Spleen (tissue), 11 donors: ENCODE measurements around the gene SLC35F1. TPM values are rescaled to one million over a fixed set of nuclear protein-coding genes. Genes with fewer than 3 reads are reported as not detected.

Experiments used
- DNase-seq: peaks from one replicate; pipeline ENCODE4 v3.0.0-alpha.2; 2020
- H3K27ac ChIP-seq, 8 donors: fragments of 200-600 bp; sonication (generic) in 7 of 8; 1 replicate in 4 of 8; 2 replicates in 4 of 8; pipeline versions ENCODE4 v1.5.0 to v1.8.0; 2016 to 2021; ENCODE audit warnings: inconsistent platforms in 4 of 8, mild to moderate bottlenecking in 4 of 8, moderate library complexity in 1 of 8
- H3K27me3 ChIP-seq, 7 donors: fragments of 200-600 bp; sonication (generic) in 6 of 7; replicated peaks in 1 of 7; 1 replicate in 4 of 7; 2 replicates in 3 of 7; pipeline versions ENCODE4 v1.5.0 to v1.8.0; 2016 to 2021; ENCODE audit warnings: inconsistent platforms in 3 of 7, mild to moderate bottlenecking in 1 of 7
- H3K36me3 ChIP-seq, 6 donors: fragments of 200-600 bp; sonication (generic) in 5 of 6; 1 replicate in 4 of 6; 2 replicates in 2 of 6; pipeline versions ENCODE4 v1.5.0 to v1.8.0; 2016 to 2021; ENCODE audit warnings: inconsistent platforms in 2 of 6
- H3K4me1 ChIP-seq, 6 donors: fragments of 200-600 bp; sonication (generic) in 5 of 6; 1 replicate in 3 of 6; 2 replicates in 3 of 6; pipeline versions ENCODE4 v1.5.0 to v1.8.0; 2016 to 2021; ENCODE audit warnings: inconsistent platforms in 3 of 6
- H3K4me3 ChIP-seq, 8 donors: fragments of 200-600 bp; sonication (generic) in 7 of 8; 1 replicate in 4 of 8; 2 replicates in 4 of 8; pipeline versions ENCODE4 v1.5.0 to v1.8.0; 2016 to 2021; ENCODE audit warnings: inconsistent platforms in 4 of 8, mild to moderate bottlenecking in 4 of 8, moderate library complexity in 2 of 8
- H3K9me3 ChIP-seq, 8 donors: fragments of 200-600 bp; sonication (generic) in 7 of 8; 1 replicate in 4 of 8; 2 replicates in 4 of 8; pipeline versions ENCODE4 v1.5.0 to v1.8.0; 2016 to 2021; ENCODE audit warnings: inconsistent platforms in 4 of 8
- POLR2A ChIP-seq, 3 donors: fragments of 450-650 bp; IDR thresholded peaks; one replicate each; pipeline ENCODE4 v1.5.1; 2017; ENCODE audit warnings: antibody characterized with exemption in 3 of 3, mild to moderate bottlenecking in 1 of 3
- POLR2AphosphoS5 ChIP-seq, 3 donors: sonication (generic); formaldehyde crosslinking; IDR thresholded peaks; one replicate each; pipeline ENCODE4 v1.5.1; 2017; ENCODE audit warnings: antibody characterized with exemption in 3 of 3
- WGBS, 5 donors: extraction: QIAGEN DNeasy Blood & Tissue Kit in 3 of 5; methylation state at CpG; one replicate each; pipeline versions ENCODE4 v1.1.5 to v1.1.7; 2013 to 2018; 5-methylcytosine and 5-hydroxymethylcytosine counted together
- intact Hi-C: fragments of 100-400 bp; cut with DNase I; formaldehyde crosslinking; loops from one replicate; pipeline ENCODE4 v1.15.0; 2023; ENCODE audit warnings: low total_unique reads
- polyA plus RNA-seq, 3 donors: library from polyadenylated mRNA; stranded (reverse); fragments of 200-250 nt; gene quantifications; one replicate each; pipeline ENCODE4 v1.2.1, GENCODE V29; 2013
- total RNA-seq, 7 donors: library from RNA; depleted of rRNA in 3 of 7; stranded (reverse); fragments of >200 nt in 3 of 7; fragmentation: NEBNext Ultra II Directional in 4 of 7; extraction: Animal tissue kit (Norgen Biotek cat#: 25700) in 4 of 7; gene quantifications; one replicate each; pipeline versions ENCODE4 v1.1.0 to v1.2.1, GENCODE V29; 2016 to 2021
- TF ChIP-seq, protein P1 (sequence below), 11 experiments: fragments of 200-600 bp in 7 of 11; fragments of 450-650 bp in 4 of 11; sonication (generic) in 4 of 11; IDR thresholded peaks in 8 of 11; conservative IDR thresholded peaks in 3 of 11; 1 replicate in 7 of 11; 2 replicates in 4 of 11; pipeline versions ENCODE4 v1.4.0 to v1.8.0; 2016 to 2021; ENCODE audit warnings: antibody characterized with exemption in 11 of 11, inconsistent platforms in 4 of 11, mild to moderate bottlenecking in 1 of 11
- donor health status: healthy with polysubstance abuse.
- donor health status: DM: no; HTN: no; CAD: no; lungs with moderate emphysema.
- donor health status: DM: no; HTN: no; CAD: no.
- donor health status: Bipolar disorder and iron deficiency.
- donor health status: healthy.
- donor health status: DM: no; HTN: no; CAD: no.
- donor health status: DM: yes; HTN: yes; CAD: no.

SLC35F1 gene
- total and polyA plus RNA-seq, 10 donors = 0.13 to 4.0 (median 1.6) TPM

DNA sequence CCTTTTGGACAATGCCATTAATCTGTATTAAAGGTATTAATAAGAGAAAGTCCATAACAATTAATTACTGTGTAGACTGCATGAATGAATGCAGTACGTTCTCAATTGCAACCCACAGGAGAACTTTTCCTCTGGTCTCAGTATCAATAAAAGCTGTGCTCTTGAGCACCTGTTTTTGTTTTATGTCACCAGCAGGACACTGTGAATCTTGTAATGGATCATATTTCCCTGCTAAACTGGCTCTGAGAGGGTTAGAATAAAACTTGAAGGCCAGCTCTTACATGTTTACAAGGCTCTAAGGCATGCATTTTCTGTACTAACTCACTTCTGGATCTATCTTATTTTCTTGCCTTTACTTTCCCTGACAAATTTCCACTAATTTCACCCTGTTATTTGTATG is 426.7 kb downstream of the SLC35F1 start:
- Histone ChIP-seq H3K4me1 (no peaks in the 10 kb centered on the region), H3K27me3 (no peaks in the 10 kb centered on the region), H3K4me3 (no peak overlapping the region), H3K36me3 (no peaks in the 10 kb centered on the region), H3K9me3 (peaks cover 0 to 35% (median 17%) of the 10 kb centered on the region in 8 donors), H3K27ac (no peak overlapping the region)
- DNase-seq = no peak
- no peak for TF ChIP-seq POLR2A (IDR thresholded peaks at IDR 0.05)
- no peak for TF ChIP-seq POLR2AphosphoS5 (IDR thresholded peaks at IDR 0.05)
- TF ChIP-seq, protein P1, sequence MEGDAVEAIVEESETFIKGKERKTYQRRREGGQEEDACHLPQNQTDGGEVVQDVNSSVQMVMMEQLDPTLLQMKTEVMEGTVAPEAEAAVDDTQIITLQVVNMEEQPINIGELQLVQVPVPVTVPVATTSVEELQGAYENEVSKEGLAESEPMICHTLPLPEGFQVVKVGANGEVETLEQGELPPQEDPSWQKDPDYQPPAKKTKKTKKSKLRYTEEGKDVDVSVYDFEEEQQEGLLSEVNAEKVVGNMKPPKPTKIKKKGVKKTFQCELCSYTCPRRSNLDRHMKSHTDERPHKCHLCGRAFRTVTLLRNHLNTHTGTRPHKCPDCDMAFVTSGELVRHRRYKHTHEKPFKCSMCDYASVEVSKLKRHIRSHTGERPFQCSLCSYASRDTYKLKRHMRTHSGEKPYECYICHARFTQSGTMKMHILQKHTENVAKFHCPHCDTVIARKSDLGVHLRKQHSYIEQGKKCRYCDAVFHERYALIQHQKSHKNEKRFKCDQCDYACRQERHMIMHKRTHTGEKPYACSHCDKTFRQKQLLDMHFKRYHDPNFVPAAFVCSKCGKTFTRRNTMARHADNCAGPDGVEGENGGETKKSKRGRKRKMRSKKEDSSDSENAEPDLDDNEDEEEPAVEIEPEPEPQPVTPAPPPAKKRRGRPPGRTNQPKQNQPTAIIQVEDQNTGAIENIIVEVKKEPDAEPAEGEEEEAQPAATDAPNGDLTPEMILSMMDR (IDR thresholded peaks at IDR 0.05 in 8 of 11, conservative IDR thresholded peaks at IDR 0.05 in 3 of 11) = no peak
- WGBS, 5 donors = 89 to 98% (median 94%) methylated on average over 1 of the region's 1 CpG
- intact Hi-C loops = no loop called here

DNA sequence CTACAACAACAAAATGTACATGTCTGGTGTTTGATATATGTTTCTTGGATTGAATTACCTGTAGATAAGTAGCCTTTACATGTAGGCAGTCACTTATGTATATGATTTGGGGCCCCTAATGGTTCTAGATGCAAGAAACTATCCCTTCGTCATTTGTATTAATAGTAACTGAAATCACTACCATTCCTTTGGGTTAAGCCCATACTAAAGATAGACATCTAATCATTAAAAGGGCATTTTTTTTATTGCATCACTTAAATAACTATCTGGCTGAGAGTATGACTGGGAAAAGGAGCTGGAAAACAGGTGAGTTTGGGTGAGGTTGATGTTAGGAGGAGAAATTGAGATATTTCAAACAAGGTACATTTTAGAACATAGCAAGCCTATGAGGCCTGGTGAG is 427.6 kb downstream of the SLC35F1 start:
- H3K4me1 ChIP-seq = no peaks in the 10 kb centered on the region
- H3K27me3 ChIP-seq = no peaks in the 10 kb centered on the region
- H3K9me3 ChIP-seq = peaks cover 0 to 38% (median 19%) of the 10 kb centered on the region in 8 donors
- no peak overlapping the region for H3K27ac ChIP-seq
- no peak for DNase-seq
- no peaks in the 10 kb centered on the region for H3K36me3 ChIP-seq
- intact Hi-C loops = no loop called here
- 82 to 97% (median 94%) methylated on average over 1 of the region's 1 CpG for WGBS, 5 donors
- TF ChIP-seq POLR2AphosphoS5 (IDR thresholded peaks at IDR 0.05) (no peak), POLR2A (IDR thresholded peaks at IDR 0.05) (no peak)
- TF ChIP-seq, protein P1 (IDR thresholded peaks at IDR 0.05 in 8 of 11, conservative IDR thresholded peaks at IDR 0.05 in 3 of 11) = no peak
- H3K4me3 ChIP-seq = no peak overlapping the region

GRCh38 chr6:118335325-118335816 is 428.3 kb downstream of the SLC35F1 start:
- intact Hi-C loops = no loop called here
- no peaks in the 10 kb centered on the region for H3K27me3 ChIP-seq
- H3K9me3 ChIP-seq = peaks cover 0 to 45% (median 19%) of the 10 kb centered on the region in 8 donors
- H3K4me3 ChIP-seq = no peak overlapping the region
- WGBS, 5 donors = 29 to 96% (median 86%) methylated on average over 1 of the region's 1 CpG
- no peaks in the 10 kb centered on the region for H3K4me1 ChIP-seq
- no peaks in the 10 kb centered on the region for H3K36me3 ChIP-seq
- TF ChIP-seq POLR2AphosphoS5 (IDR thresholded peaks at IDR 0.05) = no peak
- TF ChIP-seq, protein P1 (IDR thresholded peaks at IDR 0.05 in 8 of 11, conservative IDR thresholded peaks at IDR 0.05 in 3 of 11) = no peak
- TF ChIP-seq POLR2A (IDR thresholded peaks at IDR 0.05) = no peak
- no peak overlapping the region for H3K27ac ChIP-seq
- no peak for DNase-seq

DNA sequence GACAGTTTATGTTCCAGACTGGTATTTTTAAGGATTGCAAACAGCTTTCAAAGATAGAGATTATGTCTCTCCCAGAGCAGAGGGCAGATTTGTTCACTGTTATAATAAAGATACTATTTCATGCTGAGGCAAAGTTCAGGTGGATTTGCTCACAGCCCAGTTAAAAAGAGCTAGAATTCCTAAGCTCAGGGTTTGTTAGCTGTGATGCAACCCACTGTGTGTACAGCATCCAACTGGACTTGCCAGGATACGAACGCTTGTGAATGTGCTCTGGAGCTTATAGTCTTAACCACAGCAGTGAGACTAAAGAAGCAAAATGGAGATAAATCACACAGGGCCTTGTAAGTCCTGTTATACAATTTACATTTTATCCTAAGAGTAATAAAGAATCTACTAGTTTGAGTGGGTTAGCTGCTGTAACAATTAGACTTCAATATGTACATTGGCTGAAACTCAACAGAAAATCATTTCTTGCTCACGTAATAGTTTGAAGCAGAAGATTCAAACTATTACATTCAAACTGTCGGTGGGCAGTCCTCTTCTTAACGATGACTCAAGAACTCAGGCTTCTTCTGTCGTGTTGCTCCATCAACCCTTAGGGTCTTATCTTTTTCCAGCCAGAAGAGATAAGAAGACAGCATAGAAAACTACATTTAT is 437.1 kb downstream of the SLC35F1 start:
- DNase-seq = no peak
- Histone ChIP-seq H3K4me1 (no peaks in the 10 kb centered on the region), H3K27ac (no peak overlapping the region), H3K9me3 (peaks cover 0 to 33% (median 22%) of the 10 kb centered on the region in 8 donors), H3K36me3 (no peaks in the 10 kb centered on the region), H3K27me3 (no peaks in the 10 kb centered on the region), H3K4me3 (no peak overlapping the region)
- TF ChIP-seq, protein P1 (IDR thresholded peaks at IDR 0.05 in 8 of 11, conservative IDR thresholded peaks at IDR 0.05 in 3 of 11) = no peak
- no peak for TF ChIP-seq POLR2AphosphoS5 (IDR thresholded peaks at IDR 0.05)
- no peak for TF ChIP-seq POLR2A (IDR thresholded peaks at IDR 0.05)
- intact Hi-C loops = no loop called here
- 75 to 90% (median 82%) methylated on average over 6 of the region's 6 CpGs for WGBS, 5 donors
